GM12891 (cell line): ENCODE data around the gene DENND4A.

Experiments used
- POLR2A ChIP-seq: IDR thresholded peaks from 2 replicates; pipeline ENCODE4 v1.6.1; 2011; ENCODE audit warnings: low read depth, low read length, control low read depth
- POLR2AphosphoS5 ChIP-seq: IDR thresholded peaks from 2 replicates; pipeline ENCODE4 v1.6.1; 2011; ENCODE audit warnings: low read depth, low read length, control low read depth
- SPI1 ChIP-seq: IDR thresholded peaks from 2 replicates; pipeline ENCODE4 v1.6.1; 2011; ENCODE audit warnings: low read depth, low read length, control low read depth
- TAF1 ChIP-seq: IDR thresholded peaks from 2 replicates; pipeline ENCODE4 v1.6.1; 2011; ENCODE audit warnings: low read depth, low read length, control low read depth

DNA sequence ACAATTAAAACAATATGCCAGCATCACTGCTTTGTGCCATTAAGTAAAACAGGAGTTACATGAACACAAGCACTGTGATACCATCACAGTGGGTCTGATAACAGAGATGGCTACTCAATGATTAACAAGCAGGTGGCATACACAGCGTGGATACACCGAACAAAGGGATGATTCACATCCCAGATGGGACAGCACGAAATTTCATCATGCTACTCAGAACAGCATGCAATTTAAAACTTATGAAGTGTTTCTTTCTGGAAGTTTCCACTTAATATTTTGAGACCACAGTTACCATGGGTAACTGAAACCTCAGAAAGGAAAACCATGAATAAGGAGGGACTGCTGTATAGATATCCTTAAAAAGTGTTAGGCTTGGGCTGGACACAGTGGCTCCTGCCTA lies 125.8 kb downstream of the DENND4A start:
- TF ChIP-seq POLR2AphosphoS5 (no peak), SPI1 (no peak), POLR2A (no peak), TAF1 (no peak)
